ENCODE data around the gene PLAC1. TPM values are rescaled to one million over a fixed set of nuclear protein-coding genes. Genes with fewer than 3 reads are reported as not detected.

PLAC1 gene
- total and polyA plus RNA-seq, 2 experiments from 2014 or later = 0.50 to 0.83 TPM

GRCh38 chrX:134551376-134552048 is 106.8 kb downstream of the PLAC1 start:
- H3K27ac ChIP-seq (ENCODE audit: low read depth) = no peak overlapping the region
- H3K4me1 Mint-ChIP-seq = peaks cover 32% of the 10 kb centered on the region
- H2AFZ ChIP-seq = 0 out of 2 replicates have a peak overlapping the region, but pooled peaks have one; percentile 28
- no peak overlapping the region for H3K27ac Mint-ChIP-seq
- peak overlapping the region; percentile 59 for H3K4me3 ChIP-seq
- no peaks in the 10 kb centered on the region for H3K36me3 Mint-ChIP-seq (ENCODE audit: low read depth)
- H3K9me3 Mint-ChIP-seq = no peaks in the 10 kb centered on the region
- H3K36me3 ChIP-seq (ENCODE audit: insufficient read depth) = no peaks in the 10 kb centered on the region
- no peaks in the 10 kb centered on the region for H3K79me2 ChIP-seq (replicated peaks; ENCODE audit: insufficient read depth)
- ATAC-seq (no peak), DNase-seq (ENCODE audit: low spot score) (no peak)
- peaks cover 63% of the 10 kb centered on the region for H3K27me3 Mint-ChIP-seq (ENCODE audit: insufficient read depth, low read depth, poor library complexity)
- TF ChIP-seq ZNF331 (CRISPR knock-in tag; IDR thresholded peaks at IDR 0.05; ENCODE audit: low read depth) = no peak
- TF ChIP-seq POLR2AphosphoS5 (IDR thresholded peaks at IDR 0.05; ENCODE audit: low read depth) = no peak
- no peak for TF ChIP-seq NANOG (IDR thresholded peaks at IDR 0.05; ENCODE audit: borderline replicate concordance)
- TF ChIP-seq ZNF114 (CRISPR knock-in tag; IDR thresholded peaks at IDR 0.05) = no peak
- TF ChIP-seq JUNB (IDR thresholded peaks at IDR 0.05; ENCODE audit: unreplicated experiment) = no peak
- TF ChIP-seq REST (IDR thresholded peaks at IDR 0.05; ENCODE audit: unreplicated experiment) = no peak
- no peak for TF ChIP-seq EZH2phosphoT487 (IDR thresholded peaks at IDR 0.05; ENCODE audit: unreplicated experiment)
- H3K27me3 ChIP-seq (ENCODE audit: insufficient read depth) = peaks cover 57% of the 10 kb centered on the region
- no peaks in the 10 kb centered on the region for H4K20me1 ChIP-seq (replicated peaks; ENCODE audit: insufficient read depth)
- peaks cover 34% of the 10 kb centered on the region for H3K4me1 ChIP-seq (ENCODE audit: insufficient read depth)
- peak overlapping the region; percentile 78 for H3K4me2 ChIP-seq
- H3K9me2 ChIP-seq (ENCODE audit: insufficient read depth) = no peaks in the 10 kb centered on the region
- H3F3A ChIP-seq (replicated peaks; ENCODE audit: low read depth) = 0 out of 2 replicates have a peak, but pooled peaks cover 5% of the 10 kb centered on the region
- H3K4me3 Mint-ChIP-seq = peak overlapping the region; percentile 67

GRCh38 chrX:134548257-134549201 is 109.7 kb downstream of the PLAC1 start:
- peaks cover 78% of the 10 kb centered on the region for H3K27me3 ChIP-seq (ENCODE audit: insufficient read depth)
- no peaks in the 10 kb centered on the region for H4K20me1 ChIP-seq (replicated peaks; ENCODE audit: insufficient read depth)
- H2AFZ ChIP-seq = peak overlapping the region; percentile 38; the same call in 1 of the 2 replicates
- peak overlapping the region; percentile 57; the same call in 1 of the 2 replicates for H3K27ac ChIP-seq (ENCODE audit: low read depth)
- Mint-ChIP-seq H3K4me1 (peaks cover 36% of the 10 kb centered on the region; the same call in 2 of the 3 replicates), H3K36me3 (ENCODE audit: low read depth) (no peaks in the 10 kb centered on the region), H3K9me3 (no peaks in the 10 kb centered on the region), H3K4me3 (peak overlapping the region; percentile 84), H3K27me3 (ENCODE audit: insufficient read depth, low read depth, poor library complexity) (peaks cover 78% of the 10 kb centered on the region), H3K27ac (peak overlapping the region; percentile 95)
- H3K4me3 ChIP-seq = peak overlapping the region; percentile 59
- peak; percentile 30 for DNase-seq (ENCODE audit: low spot score)
- H3F3A ChIP-seq (replicated peaks; ENCODE audit: low read depth) = 0 out of 2 replicates have a peak, but pooled peaks cover 5% of the 10 kb centered on the region
- ATAC-seq = no peak
- peak overlapping the region; percentile 78 for H3K4me2 ChIP-seq
- H3K4me1 ChIP-seq (ENCODE audit: insufficient read depth) = peaks cover 49% of the 10 kb centered on the region
- TF ChIP-seq NANOG (IDR thresholded peaks at IDR 0.05; ENCODE audit: borderline replicate concordance) = no peak
- no peak for TF ChIP-seq CTCF (conservative IDR thresholded peaks at IDR 0.05; ENCODE audit: low read depth in 2 of 2)
- no peak for TF ChIP-seq ETS1 (IDR thresholded peaks at IDR 0.05)
- no peaks in the 10 kb centered on the region for H3K9me2 ChIP-seq (ENCODE audit: insufficient read depth)
- no peaks in the 10 kb centered on the region for H3K36me3 ChIP-seq (ENCODE audit: insufficient read depth)
- H3K79me2 ChIP-seq (replicated peaks; ENCODE audit: insufficient read depth) = no peaks in the 10 kb centered on the region
